ENCODE results near the gene SFSWAP.

GRCh38 chr12:131753005-131753404, 42.1 kb downstream of the SFSWAP start:
- TF ChIP-seq CTCF (IDR thresholded peaks at IDR 0.05; ENCODE audit: low read depth, low read length, missing input control) (no peak), TAF1 (conservative IDR thresholded peaks at IDR 0.05) (no peak), RAD21 (IDR thresholded peaks at IDR 0.05) (no peak), SP1 (IDR thresholded peaks at IDR 0.05) (no peak), NR2F2 (IDR thresholded peaks at IDR 0.05) (no peak), YY1 (IDR thresholded peaks at IDR 0.05) (no peak)
- TF ChIP-seq, protein P1, sequence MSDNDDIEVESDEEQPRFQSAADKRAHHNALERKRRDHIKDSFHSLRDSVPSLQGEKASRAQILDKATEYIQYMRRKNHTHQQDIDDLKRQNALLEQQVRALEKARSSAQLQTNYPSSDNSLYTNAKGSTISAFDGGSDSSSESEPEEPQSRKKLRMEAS (IDR thresholded peaks at IDR 0.05), result no peak
- TF ChIP-seq, protein P2, sequence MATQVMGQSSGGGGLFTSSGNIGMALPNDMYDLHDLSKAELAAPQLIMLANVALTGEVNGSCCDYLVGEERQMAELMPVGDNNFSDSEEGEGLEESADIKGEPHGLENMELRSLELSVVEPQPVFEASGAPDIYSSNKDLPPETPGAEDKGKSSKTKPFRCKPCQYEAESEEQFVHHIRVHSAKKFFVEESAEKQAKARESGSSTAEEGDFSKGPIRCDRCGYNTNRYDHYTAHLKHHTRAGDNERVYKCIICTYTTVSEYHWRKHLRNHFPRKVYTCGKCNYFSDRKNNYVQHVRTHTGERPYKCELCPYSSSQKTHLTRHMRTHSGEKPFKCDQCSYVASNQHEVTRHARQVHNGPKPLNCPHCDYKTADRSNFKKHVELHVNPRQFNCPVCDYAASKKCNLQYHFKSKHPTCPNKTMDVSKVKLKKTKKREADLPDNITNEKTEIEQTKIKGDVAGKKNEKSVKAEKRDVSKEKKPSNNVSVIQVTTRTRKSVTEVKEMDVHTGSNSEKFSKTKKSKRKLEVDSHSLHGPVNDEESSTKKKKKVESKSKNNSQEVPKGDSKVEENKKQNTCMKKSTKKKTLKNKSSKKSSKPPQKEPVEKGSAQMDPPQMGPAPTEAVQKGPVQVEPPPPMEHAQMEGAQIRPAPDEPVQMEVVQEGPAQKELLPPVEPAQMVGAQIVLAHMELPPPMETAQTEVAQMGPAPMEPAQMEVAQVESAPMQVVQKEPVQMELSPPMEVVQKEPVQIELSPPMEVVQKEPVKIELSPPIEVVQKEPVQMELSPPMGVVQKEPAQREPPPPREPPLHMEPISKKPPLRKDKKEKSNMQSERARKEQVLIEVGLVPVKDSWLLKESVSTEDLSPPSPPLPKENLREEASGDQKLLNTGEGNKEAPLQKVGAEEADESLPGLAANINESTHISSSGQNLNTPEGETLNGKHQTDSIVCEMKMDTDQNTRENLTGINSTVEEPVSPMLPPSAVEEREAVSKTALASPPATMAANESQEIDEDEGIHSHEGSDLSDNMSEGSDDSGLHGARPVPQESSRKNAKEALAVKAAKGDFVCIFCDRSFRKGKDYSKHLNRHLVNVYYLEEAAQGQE (IDR thresholded peaks at IDR 0.05), result no peak
- TF ChIP-seq, protein P3, sequence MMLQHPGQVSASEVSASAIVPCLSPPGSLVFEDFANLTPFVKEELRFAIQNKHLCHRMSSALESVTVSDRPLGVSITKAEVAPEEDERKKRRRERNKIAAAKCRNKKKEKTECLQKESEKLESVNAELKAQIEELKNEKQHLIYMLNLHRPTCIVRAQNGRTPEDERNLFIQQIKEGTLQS (IDR thresholded peaks at IDR 0.05), result no peak
- TF ChIP-seq, protein P4, sequence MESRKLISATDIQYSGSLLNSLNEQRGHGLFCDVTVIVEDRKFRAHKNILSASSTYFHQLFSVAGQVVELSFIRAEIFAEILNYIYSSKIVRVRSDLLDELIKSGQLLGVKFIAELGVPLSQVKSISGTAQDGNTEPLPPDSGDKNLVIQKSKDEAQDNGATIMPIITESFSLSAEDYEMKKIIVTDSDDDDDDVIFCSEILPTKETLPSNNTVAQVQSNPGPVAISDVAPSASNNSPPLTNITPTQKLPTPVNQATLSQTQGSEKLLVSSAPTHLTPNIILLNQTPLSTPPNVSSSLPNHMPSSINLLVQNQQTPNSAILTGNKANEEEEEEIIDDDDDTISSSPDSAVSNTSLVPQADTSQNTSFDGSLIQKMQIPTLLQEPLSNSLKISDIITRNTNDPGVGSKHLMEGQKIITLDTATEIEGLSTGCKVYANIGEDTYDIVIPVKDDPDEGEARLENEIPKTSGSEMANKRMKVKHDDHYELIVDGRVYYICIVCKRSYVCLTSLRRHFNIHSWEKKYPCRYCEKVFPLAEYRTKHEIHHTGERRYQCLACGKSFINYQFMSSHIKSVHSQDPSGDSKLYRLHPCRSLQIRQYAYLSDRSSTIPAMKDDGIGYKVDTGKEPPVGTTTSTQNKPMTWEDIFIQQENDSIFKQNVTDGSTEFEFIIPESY (IDR thresholded peaks at IDR 0.05), result no peak
